CD8-positive, alpha-beta memory T cell (primary cell): ENCODE results near the gene ZSCAN4. TPM values are rescaled to one million over a fixed set of nuclear protein-coding genes. Genes with fewer than 3 reads are reported as not detected.

Experiments used
- CTCF ChIA-PET: fragments of 350-600 bp; sonication (Branson Sonifier 250); formaldehyde crosslinking; loops from one replicate; lab custom pipeline; 2021; ENCODE audit warnings: antibody characterized with exemption; lab: Charles Lee
- POLR2A ChIA-PET: fragments of 350-600 bp; sonication (Branson Sonifier 250); formaldehyde crosslinking; loops from one replicate; lab custom pipeline; 2021; ENCODE audit warnings: antibody characterized with exemption; lab: Charles Lee
- DNase-seq, 5 donors: peaks; one replicate each; pipeline versions ENCODE4 v3.0.0 to v3.0.0-alpha.2; 2020 to 2022; ENCODE audit warnings: mixed read lengths in 1 of 5
- H3K27ac ChIP-seq: one replicate; pipeline ENCODE4 v1.7.0; 2013; ENCODE audit warnings: low read depth, mild to moderate bottlenecking, low read length, moderate library complexity
- H3K27me3 ChIP-seq: 2 replicates; pipeline ENCODE4 v1.7.0; 2013; ENCODE audit warnings: low read length, mild to moderate bottlenecking; ENCODE audit not compliant: insufficient read depth, poor library complexity, severe bottlenecking
- H3K36me3 ChIP-seq: 2 replicates; pipeline ENCODE4 v1.7.0; 2013; ENCODE audit warnings: mild to moderate bottlenecking, low read length, moderate library complexity; ENCODE audit not compliant: insufficient read depth
- H3K4me1 ChIP-seq: 2 replicates; pipeline ENCODE4 v1.7.0; 2013; ENCODE audit warnings: mild to moderate bottlenecking, low read length, moderate library complexity; ENCODE audit not compliant: insufficient read depth
- H3K4me3 ChIP-seq: 2 replicates; pipeline ENCODE4 v1.7.0; 2013; ENCODE audit warnings: mild to moderate bottlenecking, low read length
- H3K9me3 ChIP-seq: 2 replicates; pipeline ENCODE4 v1.7.0; 2013; ENCODE audit warnings: mild to moderate bottlenecking, low read length
- H3K27ac Mint-ChIP-seq, 8 donors: one replicate each; pipeline ENCODE4 v1.8.0; 2020 to 2021; ENCODE audit warnings: mixed read lengths in 8 of 8, mild to moderate bottlenecking in 6 of 8, inconsistent platforms in 3 of 8, moderate library complexity in 3 of 8
- H3K27me3 Mint-ChIP-seq, 2 donors: one replicate each; pipeline ENCODE4 v1.8.0; 2020 to 2021; ENCODE audit warnings: mixed read lengths in 2 of 2, mild to moderate bottlenecking in 1 of 2, moderate library complexity in 1 of 2
- H3K36me3 Mint-ChIP-seq, 3 donors: one replicate each; pipeline ENCODE4 v1.8.0; 2020 to 2021; ENCODE audit warnings: mixed read lengths in 3 of 3, inconsistent platforms in 1 of 3, mild to moderate bottlenecking in 1 of 3
- H3K4me1 Mint-ChIP-seq, 3 donors: one replicate each; pipeline ENCODE4 v1.8.0; 2020 to 2021; ENCODE audit warnings: mixed read lengths in 3 of 3, inconsistent platforms in 1 of 3, mild to moderate bottlenecking in 1 of 3
- H3K4me3 Mint-ChIP-seq, 7 donors: one replicate each; pipeline ENCODE4 v1.8.0; 2020 to 2021; ENCODE audit warnings: mixed read lengths in 7 of 7, mild to moderate bottlenecking in 6 of 7, moderate library complexity in 4 of 7, inconsistent platforms in 2 of 7
- H3K9me3 Mint-ChIP-seq, 5 donors: one replicate each; pipeline ENCODE4 v1.8.0; 2020 to 2022; ENCODE audit warnings: mixed read lengths in 5 of 5, mild to moderate bottlenecking in 3 of 5, moderate library complexity in 2 of 5, inconsistent platforms in 1 of 5
- polyA plus RNA-seq: library from polyadenylated mRNA; unstranded; fragments of 300-500 nt; fragmentation: Illumina TruSeq; gene quantifications from one replicate; pipeline ENCODE4 v1.2.3, GENCODE V29; 2021
- total RNA-seq, 2 experiments: library from RNA; stranded (reverse); gene quantifications; one replicate each; pipeline ENCODE4 v1.2.3, GENCODE V29; 2021

ZSCAN4 gene
- total and polyA plus RNA-seq, 3 experiments from 2014 or later = not detected

DNA sequence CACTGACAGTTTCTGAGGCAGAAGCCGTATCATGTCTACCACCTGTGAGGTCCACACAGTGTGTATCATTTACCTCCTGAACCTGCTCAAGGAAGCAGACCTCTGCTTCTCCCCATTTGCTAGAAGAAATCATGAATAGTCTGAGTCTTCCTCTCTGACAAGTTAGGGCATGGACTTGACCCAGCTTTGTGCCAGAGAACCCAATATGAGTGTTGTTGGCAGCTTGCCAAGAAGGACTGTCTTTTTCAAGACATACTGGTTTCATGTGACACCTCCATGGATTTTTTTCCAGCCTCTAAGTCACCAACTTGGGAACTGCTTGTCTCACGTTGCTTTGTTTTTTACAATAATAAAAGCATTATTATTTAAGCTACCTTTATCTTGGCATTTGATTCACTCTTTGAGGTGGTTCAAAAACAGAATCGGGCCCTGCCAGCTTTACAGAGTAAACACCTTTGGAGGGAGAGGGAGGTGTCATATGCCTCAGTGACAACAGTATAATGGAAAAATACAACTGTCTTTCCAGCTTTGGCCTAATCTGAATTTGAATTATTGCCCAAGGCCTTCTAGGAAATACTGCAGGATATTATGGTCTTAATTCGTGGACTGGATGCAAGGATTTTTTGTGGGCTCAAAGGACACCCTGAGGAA lies 26.2 kb upstream of the ZSCAN4 start:
- H3K9me3 Mint-ChIP-seq = peaks cover 38 to 95% (median 82%) of the 10 kb centered on the region in 5 donors
- H3K4me3 Mint-ChIP-seq = peak overlapping the region in 1 of 7 donors; percentile 56
- H3K36me3 Mint-ChIP-seq = peaks cover 43 to 75% (median 62%) of the 10 kb centered on the region in 3 donors
- peaks cover 0 to 2% (median 0%) of the 10 kb centered on the region in 3 donors for H3K4me1 Mint-ChIP-seq
- Histone ChIP-seq H3K36me3 (peaks cover 35% of the 10 kb centered on the region), H3K4me1 (no peaks in the 10 kb centered on the region), H3K27me3 (no peaks in the 10 kb centered on the region), H3K9me3 (peaks cover 58% of the 10 kb centered on the region), H3K4me3 (peak overlapping the region; percentile 18), H3K27ac (no peak overlapping the region)
- POLR2A ChIA-PET = no interaction called here
- CTCF ChIA-PET = no interaction called here
- H3K27me3 Mint-ChIP-seq = no peaks in the 10 kb centered on the region
- H3K27ac Mint-ChIP-seq = no peak overlapping the region
- no peak for DNase-seq

DNA sequence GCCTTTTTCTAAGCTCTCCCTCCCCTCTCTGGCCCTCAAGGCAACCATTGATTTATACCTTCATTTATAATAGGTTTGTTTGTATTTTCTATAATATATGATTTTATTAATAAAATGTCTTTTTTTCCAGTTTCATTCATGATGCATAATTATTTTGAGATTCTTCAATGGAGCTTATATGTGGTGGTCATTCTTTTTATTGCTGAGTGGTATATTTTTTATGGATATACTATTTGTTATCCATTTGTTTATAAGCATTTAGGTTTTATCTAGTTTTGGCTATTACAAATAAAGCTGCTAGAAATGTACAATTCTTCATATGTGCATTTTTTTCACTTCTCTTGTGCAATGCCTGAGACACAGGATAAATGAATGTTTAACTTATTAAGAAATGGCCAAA lies 25.0 kb upstream of the ZSCAN4 start:
- peaks cover 33% of the 10 kb centered on the region for H3K36me3 ChIP-seq
- no peaks in the 10 kb centered on the region for H3K4me1 ChIP-seq
- peaks cover 51% of the 10 kb centered on the region for H3K9me3 ChIP-seq
- H3K27me3 ChIP-seq = no peaks in the 10 kb centered on the region
- H3K36me3 Mint-ChIP-seq = peaks cover 33 to 75% (median 51%) of the 10 kb centered on the region in 3 donors
- ChIA-PET POLR2A (no interaction called here), CTCF (no interaction called here)
- H3K9me3 Mint-ChIP-seq = peaks cover 35 to 95% (median 83%) of the 10 kb centered on the region in 5 donors
- no peak overlapping the region for H3K4me3 Mint-ChIP-seq
- H3K4me1 Mint-ChIP-seq = no peaks in the 10 kb centered on the region
- no peaks in the 10 kb centered on the region for H3K27me3 Mint-ChIP-seq
- H3K27ac Mint-ChIP-seq = no peak overlapping the region
- no peak overlapping the region for H3K27ac ChIP-seq
- no peak overlapping the region for H3K4me3 ChIP-seq
- DNase-seq = no peak

- Histone ChIP-seq H3K9me3 (peaks cover 10% of the 10 kb centered on the region), H3K27ac (no peak overlapping the region), H3K36me3 (no peaks in the 10 kb centered on the region), H3K4me3 (no peak overlapping the region), H3K27me3 (no peaks in the 10 kb centered on the region), H3K4me1 (no peaks in the 10 kb centered on the region)
- peak overlapping the region in 1 of 8 donors; percentile 38 for H3K27ac Mint-ChIP-seq
- H3K36me3 Mint-ChIP-seq = peaks cover 4 to 52% (median 4%) of the 10 kb centered on the region in 3 donors
- POLR2A ChIA-PET = interaction anchor here (0.6 kb wide), 1 partner anchor 140 kb away, joined by 7 read pairs; no protein-coding TSS in a partner anchor
- peaks cover 8 to 11% (median 10%) of the 10 kb centered on the region in 3 donors for H3K4me1 Mint-ChIP-seq
- CTCF ChIA-PET = no interaction called here
- peaks cover 19 to 83% (median 57%) of the 10 kb centered on the region in 5 donors for H3K9me3 Mint-ChIP-seq
- no peak for DNase-seq
- no peak overlapping the region for H3K4me3 Mint-ChIP-seq
- peaks cover 15 to 16% of the 10 kb centered on the region in 2 donors for H3K27me3 Mint-ChIP-seq
Measured at GRCh38 chr19:57648331-57649003, 20.3 kb upstream of the ZSCAN4 start.

DNA sequence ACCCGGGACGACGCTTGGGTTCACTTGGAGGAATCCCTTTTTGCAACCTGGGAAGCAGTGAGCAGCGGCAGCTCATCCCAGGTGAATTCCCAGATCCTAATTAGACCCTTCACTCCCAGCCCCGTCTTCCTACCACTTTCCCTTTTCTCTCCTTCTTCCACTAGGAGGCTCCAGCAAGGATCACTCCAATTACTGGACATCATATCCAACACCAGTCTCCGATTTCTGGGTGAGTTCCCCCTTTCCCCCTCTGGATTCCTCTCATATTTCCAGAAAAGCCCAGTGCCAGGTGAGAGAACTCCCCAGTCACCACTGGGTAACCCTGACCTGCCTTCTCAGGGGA lies 17.1 kb upstream of the ZSCAN4 start:
- DNase-seq = no peak
- H3K27ac ChIP-seq = no peak overlapping the region
- peaks cover 25 to 46% of the 10 kb centered on the region in 2 donors for H3K27me3 Mint-ChIP-seq
- H3K9me3 ChIP-seq = peaks cover 9% of the 10 kb centered on the region
- no peak overlapping the region for H3K4me3 ChIP-seq
- H3K4me3 Mint-ChIP-seq = peak overlapping the region in 2 of 7 donors; percentile 58 to 63
- peaks cover 2 to 65% (median 5%) of the 10 kb centered on the region in 3 donors for H3K36me3 Mint-ChIP-seq
- no peaks in the 10 kb centered on the region for H3K27me3 ChIP-seq
- H3K4me1 Mint-ChIP-seq = peaks cover 8 to 11% (median 10%) of the 10 kb centered on the region in 3 donors
- CTCF ChIA-PET = no interaction called here
- H3K9me3 Mint-ChIP-seq = peaks cover 22 to 87% (median 55%) of the 10 kb centered on the region in 5 donors
- H3K4me1 ChIP-seq = no peaks in the 10 kb centered on the region
- no peaks in the 10 kb centered on the region for H3K36me3 ChIP-seq
- POLR2A ChIA-PET = no interaction called here
- peak overlapping the region in 1 of 8 donors; percentile 1 for H3K27ac Mint-ChIP-seq

- peaks cover 2 to 57% (median 5%) of the 10 kb centered on the region in 3 donors for H3K36me3 Mint-ChIP-seq
- CTCF ChIA-PET = no interaction called here
Measured at GRCh38 chr19:57653689-57654088, 15.0 kb upstream of the ZSCAN4 start.

DNA sequence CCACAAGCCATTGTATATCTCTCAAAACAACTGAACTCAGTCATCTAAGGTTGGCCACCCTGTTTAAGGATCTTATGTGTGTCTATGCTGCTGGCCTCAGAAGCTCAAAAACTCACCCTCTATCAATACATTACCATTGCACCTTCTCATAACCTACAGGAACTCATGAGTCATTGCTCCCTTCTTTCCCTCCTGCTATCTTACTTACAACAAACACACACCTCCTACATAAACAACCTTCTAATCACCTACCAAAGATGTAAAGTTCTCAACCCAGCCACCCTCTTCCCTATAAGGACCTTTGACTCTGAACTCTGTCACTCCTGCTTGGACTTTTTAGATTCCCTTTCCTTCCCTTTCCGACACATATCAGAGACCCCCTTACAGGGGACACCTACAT lies 13.3 kb upstream of the ZSCAN4 start:
- ChIA-PET POLR2A (no interaction called here), CTCF (no interaction called here)
- peaks cover 8 to 11% (median 10%) of the 10 kb centered on the region in 3 donors for H3K4me1 Mint-ChIP-seq
- H3K4me3 ChIP-seq = no peak overlapping the region
- H3K27ac Mint-ChIP-seq = no peak overlapping the region
- no peak overlapping the region for H3K4me3 Mint-ChIP-seq
- H3K9me3 ChIP-seq = no peaks in the 10 kb centered on the region
- no peaks in the 10 kb centered on the region for H3K27me3 ChIP-seq
- no peaks in the 10 kb centered on the region for H3K4me1 ChIP-seq
- no peaks in the 10 kb centered on the region for H3K36me3 ChIP-seq
- peaks cover 30 to 69% of the 10 kb centered on the region in 2 donors for H3K27me3 Mint-ChIP-seq
- peaks cover 2 to 49% (median 8%) of the 10 kb centered on the region in 3 donors for H3K36me3 Mint-ChIP-seq
- H3K9me3 Mint-ChIP-seq = peaks cover 15 to 61% (median 34%) of the 10 kb centered on the region in 5 donors
- H3K27ac ChIP-seq = no peak overlapping the region
- no peak for DNase-seq

More at GRCh38 chr19:57653689-57654088, 15.0 kb upstream of the ZSCAN4 start:
- Mint-ChIP-seq H3K4me3 (no peak overlapping the region), H3K4me1 (peaks cover 8 to 11% (median 10%) of the 10 kb centered on the region in 3 donors), H3K27ac (no peak overlapping the region), H3K9me3 (peaks cover 15 to 72% (median 39%) of the 10 kb centered on the region in 5 donors), H3K27me3 (peaks cover 28 to 58% of the 10 kb centered on the region in 2 donors)
- no peaks in the 10 kb centered on the region for H3K9me3 ChIP-seq
- no peak for DNase-seq
- no peak overlapping the region for H3K27ac ChIP-seq
- H3K4me1 ChIP-seq = no peaks in the 10 kb centered on the region
- H3K4me3 ChIP-seq = no peak overlapping the region
- no peaks in the 10 kb centered on the region for H3K27me3 ChIP-seq
- POLR2A ChIA-PET = no interaction called here
- H3K36me3 ChIP-seq = no peaks in the 10 kb centered on the region

GRCh38 chr19:57656346-57656745 lies 12.4 kb upstream of the ZSCAN4 start:
- H3K27me3 Mint-ChIP-seq = peaks cover 28 to 76% of the 10 kb centered on the region in 2 donors
- Histone ChIP-seq H3K27me3 (no peaks in the 10 kb centered on the region), H3K4me1 (no peaks in the 10 kb centered on the region), H3K9me3 (no peaks in the 10 kb centered on the region), H3K36me3 (no peaks in the 10 kb centered on the region), H3K27ac (no peak overlapping the region), H3K4me3 (no peak overlapping the region)
- DNase-seq = no peak
- ChIA-PET POLR2A (no interaction called here), CTCF (no interaction called here)
- H3K9me3 Mint-ChIP-seq = peaks cover 14 to 59% (median 33%) of the 10 kb centered on the region in 5 donors
- peaks cover 2 to 48% (median 8%) of the 10 kb centered on the region in 3 donors for H3K36me3 Mint-ChIP-seq
- no peak overlapping the region for H3K27ac Mint-ChIP-seq
- H3K4me1 Mint-ChIP-seq = peaks cover 6 to 8% (median 8%) of the 10 kb centered on the region in 3 donors
- H3K4me3 Mint-ChIP-seq = no peak overlapping the region
